Stimulated activated CD4-positive, alpha-beta T cell treated with anti-CD3 and anti-CD28 coated beads, Interleukin-15, amount 100 ng/mL, for 1 hour (primary cell): ENCODE data around the gene GORASP2.

Experiments
- DNase-seq, 2 donors: peaks; one replicate each; pipeline ENCODE4 v3.0.0-alpha.2; 2020; ENCODE audit warnings: low read depth in 1 of 2, low spot score in 1 of 2

GORASP2 gene

DNA sequence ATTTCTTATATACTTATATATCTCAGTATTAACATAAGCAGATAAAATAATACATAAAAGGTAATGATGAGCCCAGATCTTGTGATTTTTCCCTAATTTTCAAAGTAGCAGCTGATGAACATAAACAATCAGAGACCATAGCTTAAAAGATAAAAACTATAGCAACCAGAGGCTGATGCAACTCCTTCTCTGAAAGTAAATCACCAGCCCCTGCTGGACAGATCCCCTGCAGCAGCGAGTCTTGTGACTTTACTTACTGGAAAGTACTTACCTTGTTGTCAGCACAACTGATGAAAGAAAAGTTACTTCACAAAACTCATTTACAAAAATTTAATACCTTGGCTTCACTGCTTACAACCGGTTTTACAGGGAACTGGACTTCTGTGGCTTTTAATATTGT lies 67.3 kb downstream of the GORASP2 start:
- no peak for DNase-seq

- DNase-seq: no peak
These were observed 69.0 kb downstream of the GORASP2 start for GRCh38 chr2:170997893-170998597.

DNA sequence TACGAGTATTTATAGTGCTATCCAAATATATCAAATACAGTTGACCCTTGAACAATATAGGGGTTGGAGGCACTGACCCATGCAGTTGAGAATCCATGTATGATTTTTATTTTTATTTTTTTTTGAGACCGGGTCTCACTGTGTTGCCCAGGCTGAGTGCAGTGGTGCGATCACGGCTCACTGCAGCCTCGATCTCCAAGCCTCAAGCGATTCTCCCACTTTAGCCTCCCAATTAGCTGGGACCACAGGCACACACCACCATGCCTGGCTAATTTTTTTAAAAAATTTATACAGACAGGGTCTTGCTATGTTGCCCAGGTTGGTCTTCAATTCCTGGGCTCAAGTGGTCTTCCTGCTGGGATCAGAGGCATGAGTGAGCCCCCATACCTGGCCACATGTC lies 70.6 kb downstream of the GORASP2 start:
- no peak for DNase-seq

- no peak for DNase-seq
These were observed 75.3 kb downstream of the GORASP2 start for GRCh38 chr2:171004363-171004762.

GRCh38 chr2:171004833-171005232 lies 75.8 kb downstream of the GORASP2 start:
- DNase-seq: no peak

GRCh38 chr2:171008550-171009205 lies 79.6 kb downstream of the GORASP2 start:
- DNase-seq: no peak

DNA sequence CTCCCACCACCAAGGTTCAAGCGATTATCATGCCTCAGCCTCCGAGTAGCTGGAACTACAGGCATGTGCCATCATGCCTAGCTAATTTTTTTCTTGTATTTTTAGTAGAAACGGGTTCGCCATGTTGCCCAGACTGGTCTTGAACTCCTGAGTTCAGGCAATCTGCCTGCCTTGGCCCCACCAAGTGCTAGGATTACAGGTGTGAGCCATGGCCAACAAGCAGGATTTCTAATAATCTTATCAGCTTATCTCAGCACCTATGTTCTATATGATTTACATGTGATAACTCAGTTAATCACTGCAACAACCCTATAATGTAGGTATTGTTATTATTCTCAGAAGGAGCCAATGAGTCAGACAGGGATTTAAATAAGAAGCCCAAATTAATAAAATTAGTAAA lies 80.3 kb downstream of the GORASP2 start:
- no peak for DNase-seq

GRCh38 chr2:171013851-171014250 lies 84.8 kb downstream of the GORASP2 start:
- no peak for DNase-seq

DNA sequence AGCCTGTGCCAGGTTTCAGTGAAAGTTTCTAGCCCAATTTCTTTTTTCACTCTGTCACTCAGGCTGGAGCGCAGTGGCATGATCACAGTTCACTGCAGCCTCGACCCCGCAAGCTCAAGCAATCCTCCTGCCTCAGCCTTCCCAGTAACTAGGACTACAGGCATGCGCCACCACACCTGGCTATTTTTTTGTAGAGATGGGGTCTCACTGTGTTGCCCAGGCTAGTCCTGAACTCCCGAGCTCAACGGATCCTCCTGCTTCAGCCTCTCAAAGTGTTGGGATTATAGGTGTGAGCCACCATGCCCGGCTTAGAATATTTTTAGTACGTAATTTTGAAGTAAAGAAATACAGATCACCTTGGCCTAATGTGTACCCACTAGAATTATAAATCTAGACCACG lies 87.1 kb downstream of the GORASP2 start:
- no peak for DNase-seq
